OCI-LY3 (cell line): ENCODE measurements around the gene VIT.

Experiments
- H2AFZ ChIP-seq: fragments of 200-600, 300-600 bp; shearing (Covaris generic); 2 replicates; pipeline ENCODE4 v1.6.0; 2014; ENCODE audit warnings: antibody characterized with exemption, low read depth, low read length
- H3K27ac ChIP-seq: fragments of 200-600, 300-600 bp; sonication (generic); 2 replicates; pipeline ENCODE4 v1.5.1; 2014; ENCODE audit warnings: mild to moderate bottlenecking, low read length, moderate library complexity, mixed read lengths
- H3K27me3 ChIP-seq: fragments of 200-600, 300-600 bp; sonication (generic); 2 replicates; pipeline ENCODE4 v1.6.1; 2014; ENCODE audit warnings: low read depth, low read length, mixed read lengths
- H3K36me3 ChIP-seq: fragments of 200-600, 300-600 bp; sonication (generic); replicated peaks from 2 replicates; pipeline ENCODE3; 2014; ENCODE audit warnings: low read depth, low read length, mixed read lengths
- H3K4me1 ChIP-seq: fragments of 300-600, 200-600 bp; sonication (generic); 2 replicates; pipeline ENCODE4 v1.6.1; 2014; ENCODE audit warnings: low read length, mixed read lengths
- H3K4me2 ChIP-seq: fragments of 200-600, 300-600 bp; sonication (generic); 2 replicates; pipeline ENCODE4 v1.6.1; 2014; ENCODE audit warnings: low read length, mixed read lengths
- H3K4me3 ChIP-seq: fragments of 300-600, 200-600 bp; sonication (generic); 2 replicates; pipeline ENCODE4 v1.5.1; 2014; ENCODE audit warnings: antibody characterized with exemption, mild to moderate bottlenecking, low read length, moderate library complexity
- H3K79me2 ChIP-seq: fragments of 300-600, 200-600 bp; shearing (Covaris generic); 2 replicates; pipeline ENCODE4 v1.6.1; 2014; ENCODE audit warnings: mild to moderate bottlenecking, low read length, mixed read lengths
- H3K9ac ChIP-seq: fragments of 300-600, 200-600 bp; shearing (Covaris generic); 2 replicates; pipeline ENCODE4 v1.6.0; 2014; ENCODE audit warnings: mild to moderate bottlenecking, low read length, moderate library complexity
- H3K9me3 ChIP-seq: fragments of 200-600, 300-600 bp; shearing (Covaris generic); 2 replicates; pipeline ENCODE4 v1.6.1; 2014; ENCODE audit warnings: low read length, mixed read lengths; ENCODE audit not compliant: insufficient read depth
- H4K20me1 ChIP-seq: fragments of 200-600, 300-600 bp; sonication (generic); 2 replicates; pipeline ENCODE4 v1.6.1; 2016; ENCODE audit warnings: low read length, mixed read lengths; ENCODE audit not compliant: insufficient read depth
- CTCF ChIP-seq: fragments of 200-600, 300-600 bp; sonication (generic); IDR thresholded peaks from 2 replicates; pipeline ENCODE4 v1.5.1; 2014; ENCODE audit warnings: antibody characterized with exemption, low read length, low read depth
- EZH2phosphoT487 ChIP-seq: fragments of 200-600 bp; shearing (Covaris generic); IDR thresholded peaks from 2 replicates; pipeline ENCODE4 v1.6.1; 2018; ENCODE audit warnings: antibody characterized with exemption, mixed run types, low read depth

The VIT gene

GRCh38 chr2:36756438-36756837, 59.9 kb downstream of the VIT start:
- no peak for TF ChIP-seq EZH2phosphoT487
- no peak for TF ChIP-seq CTCF
- Histone ChIP-seq H3K4me1 (no peaks in the 10 kb centered on the region), H3K4me2 (no peak overlapping the region), H3K79me2 (no peaks in the 10 kb centered on the region), H3K27me3 (peaks cover 4% of the 10 kb centered on the region), H2AFZ (no peak overlapping the region), H3K4me3 (no peak overlapping the region), H4K20me1 (no peaks in the 10 kb centered on the region), H3K9ac (no peak overlapping the region), H3K36me3 (no peaks in the 10 kb centered on the region), H3K9me3 (no peaks in the 10 kb centered on the region), H3K27ac (no peak overlapping the region)

GRCh38 chr2:36762764-36763490, 66.4 kb downstream of the VIT start:
- Histone ChIP-seq H3K27ac (no peak overlapping the region), H3K9me3 (no peaks in the 10 kb centered on the region), H3K36me3 (no peaks in the 10 kb centered on the region), H3K27me3 (no peaks in the 10 kb centered on the region; the same call in 1 of the 2 replicates), H3K79me2 (no peaks in the 10 kb centered on the region), H2AFZ (no peak overlapping the region), H3K9ac (no peak overlapping the region), H3K4me1 (no peaks in the 10 kb centered on the region), H3K4me2 (no peak overlapping the region), H3K4me3 (no peak overlapping the region), H4K20me1 (no peaks in the 10 kb centered on the region)
- TF ChIP-seq CTCF, result no peak
- no peak for TF ChIP-seq EZH2phosphoT487

GRCh38 chr2:36769106-36769505, 72.6 kb downstream of the VIT start:
- Histone ChIP-seq H2AFZ (no peak overlapping the region), H3K9me3 (no peaks in the 10 kb centered on the region)

More at GRCh38 chr2:36769106-36769505, 72.6 kb downstream of the VIT start:
- H3K27me3 ChIP-seq, result no peaks in the 10 kb centered on the region
- H3K36me3 ChIP-seq, result no peaks in the 10 kb centered on the region
- no peak overlapping the region for H3K4me3 ChIP-seq
- no peak overlapping the region for H3K4me2 ChIP-seq
- H3K79me2 ChIP-seq, result no peaks in the 10 kb centered on the region
- H3K4me1 ChIP-seq, result no peaks in the 10 kb centered on the region
- no peak overlapping the region for H3K27ac ChIP-seq
- no peak overlapping the region for H3K9ac ChIP-seq
- H4K20me1 ChIP-seq, result no peaks in the 10 kb centered on the region
- TF ChIP-seq CTCF (no peak), EZH2phosphoT487 (no peak)
